ENCODE results near the gene GALNTL6. TPM values are rescaled to one million over a fixed set of nuclear protein-coding genes. Genes with fewer than 3 reads are reported as not detected.

GALNTL6 gene
- polyA plus RNA-seq, 1 donor from 2014 or later = 14.9 TPM

GRCh38 chr4:172648471-172648870 is 835.3 kb downstream of the GALNTL6 start:
- Histone ChIP-seq H3K27me3 (ENCODE audit: insufficient read depth, low read depth, low read length) (no peaks in the 10 kb centered on the region), H3F3A (ENCODE audit: insufficient read depth, low read length, poor library complexity, severe bottlenecking) (no peaks in the 10 kb centered on the region), H3K4me2 (ENCODE audit: low read length) (no peak overlapping the region), H3K9me3 (ENCODE audit: low read length) (no peaks in the 10 kb centered on the region), H4K20me1 (ENCODE audit: insufficient read depth) (no peaks in the 10 kb centered on the region), H3K9ac (ENCODE audit: low read length) (no peak overlapping the region), H3K4me3 (ENCODE audit: low read length) (no peak overlapping the region), H3K79me2 (replicated peaks; ENCODE audit: insufficient read depth, low read length) (no peaks in the 10 kb centered on the region), H3K36me3 (ENCODE audit: insufficient read depth, low read length) (no peaks in the 10 kb centered on the region), H2AFZ (ENCODE audit: low read depth, low read length) (no peak overlapping the region), H3K9me2 (ENCODE audit: insufficient read depth, low read length) (no peaks in the 10 kb centered on the region), H3K27ac (ENCODE audit: low read length) (no peak overlapping the region)
- TF ChIP-seq CTCF (IDR thresholded peaks at IDR 0.05; ENCODE audit: poor library complexity, severe bottlenecking) (no peak), EP300 (conservative IDR thresholded peaks at IDR 0.05; ENCODE audit: poor library complexity, severe bottlenecking) (no peak), TAF1 (IDR thresholded peaks at IDR 0.05; ENCODE audit: low read depth) (no peak), POLR2AphosphoS5 (IDR thresholded peaks at IDR 0.05) (no peak), SMC3 (conservative IDR thresholded peaks at IDR 0.05; ENCODE audit: poor library complexity) (no peak), EZH2 (IDR thresholded peaks at IDR 0.05; ENCODE audit: borderline replicate concordance, insufficient read depth, low read length, poor library complexity, severe bottlenecking) (no peak), RAD21 (conservative IDR thresholded peaks at IDR 0.05) (no peak), REST (IDR thresholded peaks at IDR 0.05; ENCODE audit: borderline replicate concordance) (no peak), MXI1 (conservative IDR thresholded peaks at IDR 0.05; ENCODE audit: poor library complexity, severe bottlenecking) (no peak)

- no peak overlapping the region for H3K9ac ChIP-seq (ENCODE audit: low read length)
- TF ChIP-seq POLR2AphosphoS5 (IDR thresholded peaks at IDR 0.05) (no peak), EZH2 (IDR thresholded peaks at IDR 0.05; ENCODE audit: borderline replicate concordance, insufficient read depth, low read length, poor library complexity, severe bottlenecking) (no peak), RAD21 (conservative IDR thresholded peaks at IDR 0.05) (no peak), REST (IDR thresholded peaks at IDR 0.05; ENCODE audit: borderline replicate concordance) (no peak), TAF1 (IDR thresholded peaks at IDR 0.05; ENCODE audit: low read depth) (no peak), MXI1 (conservative IDR thresholded peaks at IDR 0.05; ENCODE audit: poor library complexity, severe bottlenecking) (no peak), SMC3 (conservative IDR thresholded peaks at IDR 0.05; ENCODE audit: poor library complexity) (no peak), EP300 (conservative IDR thresholded peaks at IDR 0.05; ENCODE audit: poor library complexity, severe bottlenecking) (no peak), CTCF (IDR thresholded peaks at IDR 0.05; ENCODE audit: poor library complexity, severe bottlenecking) (no peak)
- H3F3A ChIP-seq (ENCODE audit: insufficient read depth, low read length, poor library complexity, severe bottlenecking) = no peaks in the 10 kb centered on the region
- H3K4me3 ChIP-seq (ENCODE audit: low read length) = no peak overlapping the region
- H4K20me1 ChIP-seq (ENCODE audit: insufficient read depth) = no peaks in the 10 kb centered on the region
- H3K27ac ChIP-seq (ENCODE audit: low read length) = no peak overlapping the region
- no peak overlapping the region for H3K4me2 ChIP-seq (ENCODE audit: low read length)
- H2AFZ ChIP-seq (ENCODE audit: low read depth, low read length) = no peak overlapping the region
- no peaks in the 10 kb centered on the region for H3K27me3 ChIP-seq (ENCODE audit: insufficient read depth, low read depth, low read length)
- H3K9me3 ChIP-seq (ENCODE audit: low read length) = no peaks in the 10 kb centered on the region
- no peaks in the 10 kb centered on the region for H3K79me2 ChIP-seq (replicated peaks; ENCODE audit: insufficient read depth, low read length)
- H3K9me2 ChIP-seq (ENCODE audit: insufficient read depth, low read length) = no peaks in the 10 kb centered on the region
- no peaks in the 10 kb centered on the region for H3K36me3 ChIP-seq (ENCODE audit: insufficient read depth, low read length)
These were observed 835.9 kb downstream of the GALNTL6 start for GRCh38 chr4:172649143-172649542.
